NCI-H510A treated with DMSO at 0.1 percent for 48 hours (cell line): ENCODE results near the gene SPON1.
A peak's percentile ranks its signal among the peaks of the same experiment; 100 is the strongest.
"Not testable (repeated sequence)": the region's sequence is repeated elsewhere in the genome, so short reads cannot be mapped to it uniquely, and the experiment has no call there.

Source experiments
- DNase-seq: peaks from one replicate; lab custom pipeline; 2025; lab: John Stamatoyannopoulos, UW

SPON1 gene

GRCh38 chr11:13962562-13963168 lies at the start of gene SPON1:
Gene SPON1 (plus strand): TSS chr11:13962723. CDS start chr11:13962905, 182 bp downstream.
- DNase-seq, result no peak

- DNase-seq, result no peak
These were observed 45.3 kb upstream of the SPON1 start for GRCh38 chr11:13917264-13917663.

- no peak for DNase-seq
These were observed 44.6 kb upstream of the SPON1 start for GRCh38 chr11:13917904-13918303.

GRCh38 chr11:13920756-13921155 lies 41.8 kb upstream of the SPON1 start:
- no peak for DNase-seq

- no peak for DNase-seq
These were observed 41.0 kb upstream of the SPON1 start for GRCh38 chr11:13921545-13921944.

GRCh38 chr11:13923182-13923581 lies 39.3 kb upstream of the SPON1 start:
- DNase-seq, result no peak

- DNase-seq, result no peak
These were observed 38.5 kb upstream of the SPON1 start for GRCh38 chr11:13923716-13924650.

- no peak for DNase-seq
These were observed 37.7 kb upstream of the SPON1 start for GRCh38 chr11:13924801-13925327.

- DNase-seq, result not testable (repeated sequence)
These were observed 36.2 kb upstream of the SPON1 start for GRCh38 chr11:13926366-13926765.

- no peak for DNase-seq
These were observed 35.5 kb upstream of the SPON1 start for GRCh38 chr11:13926981-13927380.

GRCh38 chr11:13927481-13927880 lies 35.0 kb upstream of the SPON1 start:
- DNase-seq, result no peak

- DNase-seq, result peak; percentile 64
These were observed 33.8 kb upstream of the SPON1 start for GRCh38 chr11:13928566-13929251.

- no peak for DNase-seq
These were observed 33.1 kb upstream of the SPON1 start for GRCh38 chr11:13929395-13929891.

GRCh38 chr11:13931356-13931755 lies 31.2 kb upstream of the SPON1 start:
- DNase-seq, result no peak

GRCh38 chr11:13937154-13937553 lies 25.4 kb upstream of the SPON1 start:
- not testable (repeated sequence) for DNase-seq

GRCh38 chr11:13938829-13939228 lies 23.7 kb upstream of the SPON1 start:
- not testable (repeated sequence) for DNase-seq

GRCh38 chr11:13939961-13940906 lies 22.3 kb upstream of the SPON1 start:
- no peak for DNase-seq

GRCh38 chr11:13940907-13941256 lies 21.6 kb upstream of the SPON1 start:
- DNase-seq, result no peak

- no peak for DNase-seq
These were observed 20.7 kb upstream of the SPON1 start for GRCh38 chr11:13941775-13942174.

GRCh38 chr11:13942378-13942777 lies 20.1 kb upstream of the SPON1 start:
- no peak for DNase-seq

- DNase-seq, result no peak
These were observed 19.5 kb upstream of the SPON1 start for GRCh38 chr11:13942971-13943381.
